GM10266 (cell line): Measurements from ENCODE around the gene ELMO2.

Experiments used
- DNase-seq: peaks from one replicate; pipeline ENCODE4 v3.0.0; 2012; ENCODE audit errors: extremely low spot score
- CTCF ChIP-seq: IDR thresholded peaks from 2 replicates; pipeline ENCODE4 v1.5.1; 2012; ENCODE audit warnings: mild to moderate bottlenecking, low read depth; ENCODE audit not compliant: control insufficient read depth, insufficient read depth; ENCODE audit errors: missing control alignments

Gene ELMO2

GRCh38 chr20:46341074-46342009 is 65.1 kb downstream of the ELMO2 start:
- no peak for DNase-seq
- no peak for TF ChIP-seq CTCF

GRCh38 chr20:46339037-46339436 is 67.4 kb downstream of the ELMO2 start:
- no peak for DNase-seq
- TF ChIP-seq CTCF, result no peak

- TF ChIP-seq CTCF, result no peak
- no peak for DNase-seq
These were observed 69.7 kb downstream of the ELMO2 start for GRCh38 chr20:46336735-46337134.

GRCh38 chr20:46334303-46334904 is 72.0 kb downstream of the ELMO2 start:
- no peak for TF ChIP-seq CTCF
- no peak for DNase-seq

DNA sequence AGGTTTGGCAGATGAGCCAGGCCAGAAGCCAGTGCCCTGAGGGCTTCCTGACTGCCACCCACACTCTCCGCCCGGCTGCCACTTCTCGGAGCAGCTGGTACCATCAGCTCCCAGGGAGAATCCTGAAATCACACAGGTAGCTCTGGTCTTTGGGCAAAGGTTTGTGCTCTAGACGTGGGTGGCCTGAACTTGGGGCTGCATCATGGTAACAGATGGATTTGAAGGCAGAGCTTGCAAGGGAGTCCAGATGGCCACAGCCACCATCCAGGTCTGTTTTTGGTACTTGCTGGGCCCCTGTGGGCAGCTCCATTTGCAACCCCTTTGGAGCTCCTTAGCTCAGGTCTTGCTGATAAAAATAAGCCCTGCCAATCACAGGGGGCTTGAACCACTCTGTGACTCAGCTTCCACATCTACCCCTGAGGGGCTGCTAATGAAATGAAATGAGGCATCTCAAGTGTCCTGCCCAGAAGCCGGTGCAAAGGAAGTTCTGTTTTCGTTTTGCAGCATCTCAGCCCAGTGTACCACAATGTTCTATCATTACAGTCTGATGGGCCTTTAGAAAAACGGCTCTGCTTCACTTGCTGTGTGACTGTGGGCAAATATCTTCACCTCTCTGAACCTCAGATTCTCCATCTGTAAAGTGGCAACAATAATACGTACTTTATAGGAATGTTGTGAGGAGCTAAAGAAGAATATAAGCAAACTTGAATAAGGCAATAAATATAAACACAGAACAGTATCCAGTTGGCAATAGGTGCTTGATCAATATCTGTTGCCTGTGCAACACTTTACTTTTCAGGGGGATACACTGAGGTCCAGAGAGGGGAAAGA is 73.0 kb downstream of the ELMO2 start:
- DNase-seq, result no peak
- TF ChIP-seq CTCF, result no peak

DNA sequence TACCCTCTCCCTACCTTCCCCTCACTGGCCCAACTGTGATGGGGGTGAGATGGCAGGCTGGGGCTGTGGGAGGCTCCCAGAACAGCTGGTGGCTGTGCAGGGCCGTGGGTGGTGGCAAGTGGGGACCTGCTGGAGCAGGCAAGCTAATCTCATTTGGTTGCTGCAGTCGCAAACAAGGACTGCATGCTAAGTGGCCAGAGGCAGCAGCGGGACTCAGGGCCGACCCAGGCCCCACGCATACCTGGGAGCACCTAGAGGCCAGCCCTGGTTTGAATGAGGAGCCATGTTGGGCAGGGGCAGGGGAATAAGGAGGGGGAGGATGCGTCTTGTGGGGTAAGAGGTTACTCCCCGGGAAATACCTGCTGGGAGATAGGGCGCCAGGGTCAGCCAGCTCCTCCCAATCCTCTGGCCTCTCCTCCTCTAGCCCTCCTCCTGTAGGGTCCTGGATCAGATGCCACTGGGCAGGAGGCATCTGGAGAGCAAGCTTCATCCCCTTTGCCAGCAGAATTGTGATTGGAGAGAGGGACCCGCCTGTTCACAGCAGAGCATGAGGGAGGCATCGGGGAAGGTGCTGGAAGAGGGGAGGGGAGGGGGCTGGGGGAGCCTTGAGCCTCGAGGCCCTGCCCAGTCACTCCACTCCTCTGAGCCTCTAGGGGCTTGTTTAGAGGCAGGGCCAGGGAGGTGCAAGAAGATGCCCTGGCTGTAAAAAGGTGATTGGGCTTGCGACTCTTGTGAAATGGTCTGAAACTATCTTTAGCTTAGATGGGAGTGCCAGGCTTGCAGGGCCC is 73.8 kb downstream of the ELMO2 start:
- TF ChIP-seq CTCF, result no peak
- DNase-seq, result no peak
